ENCODE data around the gene ZNF469.

The ZNF469 gene

GRCh38 chr16:88381820-88382451 lies 823 bp upstream of the ZNF469 start:
- DNase-seq (ENCODE audit: extremely low read depth, low read depth), result no peak
- TF ChIP-seq, protein P1, sequence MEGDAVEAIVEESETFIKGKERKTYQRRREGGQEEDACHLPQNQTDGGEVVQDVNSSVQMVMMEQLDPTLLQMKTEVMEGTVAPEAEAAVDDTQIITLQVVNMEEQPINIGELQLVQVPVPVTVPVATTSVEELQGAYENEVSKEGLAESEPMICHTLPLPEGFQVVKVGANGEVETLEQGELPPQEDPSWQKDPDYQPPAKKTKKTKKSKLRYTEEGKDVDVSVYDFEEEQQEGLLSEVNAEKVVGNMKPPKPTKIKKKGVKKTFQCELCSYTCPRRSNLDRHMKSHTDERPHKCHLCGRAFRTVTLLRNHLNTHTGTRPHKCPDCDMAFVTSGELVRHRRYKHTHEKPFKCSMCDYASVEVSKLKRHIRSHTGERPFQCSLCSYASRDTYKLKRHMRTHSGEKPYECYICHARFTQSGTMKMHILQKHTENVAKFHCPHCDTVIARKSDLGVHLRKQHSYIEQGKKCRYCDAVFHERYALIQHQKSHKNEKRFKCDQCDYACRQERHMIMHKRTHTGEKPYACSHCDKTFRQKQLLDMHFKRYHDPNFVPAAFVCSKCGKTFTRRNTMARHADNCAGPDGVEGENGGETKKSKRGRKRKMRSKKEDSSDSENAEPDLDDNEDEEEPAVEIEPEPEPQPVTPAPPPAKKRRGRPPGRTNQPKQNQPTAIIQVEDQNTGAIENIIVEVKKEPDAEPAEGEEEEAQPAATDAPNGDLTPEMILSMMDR (IDR thresholded peaks at IDR 0.05; ENCODE audit: low read depth, low read length), result no peak

- TF ChIP-seq, protein P1 (IDR thresholded peaks at IDR 0.05; ENCODE audit: low read depth, low read length), result peak; percentile 70
- DNase-seq (ENCODE audit: extremely low read depth, low read depth), result peak; percentile 27
Observed at GRCh38 chr16:88383401-88384221, 852 bp downstream of the ZNF469 start.

DNA sequence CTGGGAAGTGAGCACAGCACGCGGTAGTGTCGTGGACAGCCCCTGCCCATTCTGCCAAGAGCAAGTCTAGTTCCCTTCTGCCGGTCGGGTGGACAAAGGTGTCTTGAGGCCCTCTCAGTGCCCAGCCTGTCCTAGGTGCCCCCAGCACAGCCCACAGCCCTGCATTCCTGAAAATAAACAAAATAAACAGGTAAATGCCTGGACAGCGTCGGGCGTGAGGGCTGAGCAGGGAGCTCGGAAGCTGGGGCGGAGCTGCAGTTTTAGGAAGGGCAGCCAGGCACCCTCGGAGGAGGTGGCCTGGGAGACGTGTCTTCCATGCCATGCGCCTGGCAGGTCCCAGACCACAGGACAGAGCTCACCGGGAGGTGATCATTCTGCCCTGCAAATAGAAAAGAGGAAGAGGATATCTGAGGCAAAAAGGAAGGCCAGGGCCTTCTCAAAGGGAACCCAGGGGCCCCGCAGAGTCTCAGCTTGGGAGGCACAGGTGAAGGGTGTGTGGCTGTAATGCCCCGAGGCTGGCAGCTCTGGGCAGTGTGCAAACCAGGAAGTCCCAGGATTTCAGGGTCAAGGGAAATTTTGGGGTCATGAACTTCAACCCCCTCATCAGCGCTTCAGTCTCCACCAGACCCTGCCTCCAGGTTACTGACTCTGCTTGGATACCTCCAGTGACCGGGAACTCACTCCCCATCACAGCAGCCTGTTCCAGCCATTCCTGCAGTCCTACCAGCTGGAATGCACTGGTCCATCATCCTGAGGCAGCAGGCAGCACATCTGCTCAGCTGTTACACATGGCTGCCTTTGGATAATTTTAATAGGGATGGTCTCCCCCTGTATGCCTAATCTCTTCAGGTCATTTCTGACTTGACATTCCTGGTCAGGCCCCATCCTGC lies 1.7 kb downstream of the ZNF469 start:
- DNase-seq (ENCODE audit: extremely low read depth, low read depth), result no peak
- TF ChIP-seq, protein P1 (IDR thresholded peaks at IDR 0.05; ENCODE audit: low read depth, low read length), result no peak

DNA sequence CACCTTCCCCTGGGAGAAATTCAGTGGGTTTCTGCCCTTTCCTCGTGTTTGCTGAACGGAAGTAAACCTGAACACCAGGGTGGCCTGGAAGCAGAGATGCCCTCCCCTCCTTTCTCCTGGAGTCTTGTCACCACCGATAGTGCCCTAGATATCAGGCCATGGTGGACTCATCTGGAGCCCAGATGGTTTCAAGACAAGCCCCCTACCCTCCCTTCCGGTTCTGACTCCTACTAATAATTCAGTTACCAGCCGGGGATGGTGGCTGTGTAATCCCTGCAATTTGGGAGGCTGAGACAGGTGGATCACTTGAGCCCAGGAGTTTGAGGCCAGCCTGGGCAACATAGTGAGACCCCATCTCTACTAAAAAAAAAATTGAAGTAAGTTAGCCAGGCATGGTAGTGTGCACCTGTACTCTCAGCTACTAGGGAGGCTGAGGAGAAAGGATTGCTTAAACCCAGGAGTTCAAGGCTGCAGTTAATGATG lies 2.4 kb downstream of the ZNF469 start:
- DNase-seq (ENCODE audit: extremely low read depth, low read depth), result no peak
- TF ChIP-seq, protein P1 (IDR thresholded peaks at IDR 0.05; ENCODE audit: low read depth, low read length), result no peak

DNA sequence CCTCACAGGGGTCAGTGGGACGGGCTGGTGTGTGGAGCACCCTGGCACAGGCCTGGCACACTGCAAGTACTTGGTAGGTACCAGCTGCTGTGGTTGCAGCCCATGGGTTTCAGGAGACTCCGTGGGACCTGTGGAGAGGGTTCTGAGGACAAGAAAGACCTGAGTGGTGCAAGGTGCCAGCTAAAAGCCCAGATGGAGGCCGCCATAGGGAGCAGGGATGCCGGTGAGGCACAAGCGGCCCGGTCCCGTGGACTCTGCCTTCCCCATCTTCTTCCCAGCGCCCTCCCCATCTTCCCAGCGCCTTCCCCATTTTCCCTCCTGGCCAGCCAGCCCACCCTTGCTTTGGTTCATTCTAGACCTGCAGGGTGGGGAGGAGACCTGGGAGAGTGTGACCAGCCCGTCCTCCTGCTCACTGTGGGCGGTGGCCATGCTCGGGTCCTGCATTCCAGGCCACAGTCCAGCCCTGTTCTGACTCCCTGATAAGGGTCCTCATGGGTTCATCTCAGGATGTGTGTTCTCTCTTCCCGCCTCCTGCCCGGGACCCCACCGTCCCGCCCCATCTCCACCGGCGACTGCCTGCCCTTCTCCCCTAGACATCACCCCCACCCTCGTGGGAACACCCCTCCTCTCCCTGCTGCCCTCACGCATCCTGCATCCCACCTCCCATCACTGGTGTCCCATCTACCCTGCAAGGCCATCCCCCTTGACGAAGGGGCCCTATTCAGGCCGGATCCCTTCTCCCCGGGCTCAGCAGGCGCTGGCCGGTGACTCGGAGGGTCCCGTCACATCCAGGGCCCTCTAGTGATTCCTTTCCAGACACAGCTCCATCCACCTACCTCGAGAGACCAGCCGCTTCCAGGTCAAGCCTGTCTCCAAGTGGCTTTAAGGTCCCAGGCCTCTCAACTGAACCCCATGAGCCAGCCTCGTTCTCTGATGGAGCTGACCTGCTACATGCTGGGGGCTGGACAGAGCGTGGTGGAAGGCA lies 3.4 kb downstream of the ZNF469 start:
- DNase-seq (ENCODE audit: extremely low read depth, low read depth), result no peak
- TF ChIP-seq, protein P1 (IDR thresholded peaks at IDR 0.05; ENCODE audit: low read depth, low read length), result no peak

DNA sequence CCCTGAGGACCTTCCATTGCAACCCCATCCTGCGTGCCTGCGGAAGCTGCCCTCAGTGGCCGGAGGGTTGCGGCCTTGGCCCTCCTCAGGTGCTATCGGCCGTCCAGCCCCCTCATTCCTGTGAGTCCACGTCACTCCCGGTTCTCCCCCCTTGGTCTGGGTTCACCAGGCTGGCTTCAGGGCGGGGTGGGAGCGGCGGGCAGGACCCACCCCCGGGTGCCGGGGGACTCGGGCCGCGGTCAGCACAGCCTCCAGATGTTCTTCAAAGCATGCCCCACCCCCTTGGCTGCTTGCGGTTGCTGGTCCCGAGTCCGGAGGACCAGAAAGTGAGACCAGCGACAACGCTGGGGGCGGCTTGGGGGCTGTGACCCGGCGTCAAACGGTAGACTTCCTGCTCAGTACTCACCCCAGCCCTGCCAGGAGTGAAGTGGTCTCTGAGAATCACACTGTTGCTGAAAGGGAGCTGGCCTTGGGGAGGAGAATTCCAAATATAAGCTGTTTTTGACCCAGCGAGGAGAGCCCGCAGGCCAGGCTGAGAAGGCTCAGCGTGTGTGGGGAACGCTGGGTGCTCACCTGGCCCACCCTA lies 4.5 kb downstream of the ZNF469 start:
- no peak for DNase-seq (ENCODE audit: extremely low read depth, low read depth)
- TF ChIP-seq, protein P1 (IDR thresholded peaks at IDR 0.05; ENCODE audit: low read depth, low read length), result no peak
